NCI-H2227 (cell line): ENCODE data around the gene NOTUM.

ENCODE experiments used
- DNase-seq: peaks from one replicate; lab custom pipeline; 2025; ENCODE audit not compliant: unreplicated experiment; lab: John Stamatoyannopoulos, UW

The NOTUM gene

GRCh38 chr17:81978524-81979298, 17.7 kb upstream of the NOTUM start:
- DNase-seq = no peak

- peak; percentile 95 for DNase-seq
Observed at GRCh38 chr17:81977211-81977808, 16.3 kb upstream of the NOTUM start, which contains the start of gene ASPSCR1. ASPSCR1 (plus strand) TSS chr17:81977629; CDS start chr17:81977647, 18 bp downstream.

DNA sequence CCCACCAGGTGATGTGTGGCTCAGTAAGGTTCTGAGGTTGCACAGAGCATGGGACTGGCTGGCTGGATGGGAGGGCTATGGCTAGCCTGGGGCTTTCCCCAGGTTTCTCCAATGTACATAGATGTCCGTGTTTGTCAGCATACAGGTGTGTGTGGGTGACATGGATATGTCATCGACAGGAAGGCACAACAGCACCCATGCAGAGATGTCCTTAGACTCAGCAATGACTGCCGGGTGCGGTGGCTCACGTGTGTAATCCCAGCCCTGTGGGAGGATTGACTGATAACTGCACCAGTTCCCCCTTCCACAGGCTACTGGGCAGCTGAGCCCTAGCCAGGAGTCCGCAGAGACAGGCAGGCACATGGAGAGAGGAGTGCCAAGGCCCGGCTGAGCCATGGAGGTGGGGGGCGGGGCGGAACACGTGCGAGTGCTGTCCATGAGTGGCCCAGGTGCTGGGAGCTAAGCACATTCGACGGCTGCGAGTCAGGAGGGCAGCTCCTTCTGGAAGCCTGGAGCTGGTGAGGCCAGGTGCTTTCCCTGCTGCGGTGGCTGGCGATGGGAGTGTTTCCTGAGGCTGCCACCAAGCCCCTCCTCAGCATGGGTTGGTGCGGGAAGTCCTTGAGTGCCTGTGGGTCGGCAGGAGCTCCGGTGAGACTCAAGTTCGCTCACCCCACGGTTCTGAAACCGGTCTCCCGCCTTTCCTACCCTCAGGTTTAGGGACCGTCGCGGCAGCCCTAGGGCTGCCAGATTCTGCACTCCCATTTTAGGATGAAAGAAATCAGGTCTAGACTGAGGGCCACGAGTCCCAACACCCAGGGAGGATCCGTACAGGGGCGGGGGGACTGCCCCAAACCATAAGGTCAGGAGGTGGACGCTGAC, 15.6 kb upstream of the NOTUM start:
- DNase-seq = peak; percentile 55

DNA sequence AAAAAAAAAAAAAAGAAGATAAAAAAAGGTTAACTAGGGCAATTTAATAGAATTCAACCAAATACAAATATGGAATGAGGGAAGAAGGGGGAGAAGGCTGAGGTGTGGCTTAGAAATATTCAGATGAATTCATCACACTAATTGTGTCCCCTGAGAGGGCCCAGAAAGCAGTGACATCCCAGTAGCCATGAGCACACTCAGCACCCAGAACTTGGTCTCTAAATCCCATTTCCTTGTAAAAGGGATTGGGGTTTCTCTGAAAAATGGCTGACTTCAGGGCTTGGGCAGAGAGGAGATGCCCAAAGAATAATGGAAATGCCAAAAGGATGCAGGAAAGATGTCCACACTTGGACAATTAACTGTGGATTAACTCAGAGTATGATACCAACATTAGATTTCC, 12.4 kb upstream of the NOTUM start:
- no peak for DNase-seq

DNA sequence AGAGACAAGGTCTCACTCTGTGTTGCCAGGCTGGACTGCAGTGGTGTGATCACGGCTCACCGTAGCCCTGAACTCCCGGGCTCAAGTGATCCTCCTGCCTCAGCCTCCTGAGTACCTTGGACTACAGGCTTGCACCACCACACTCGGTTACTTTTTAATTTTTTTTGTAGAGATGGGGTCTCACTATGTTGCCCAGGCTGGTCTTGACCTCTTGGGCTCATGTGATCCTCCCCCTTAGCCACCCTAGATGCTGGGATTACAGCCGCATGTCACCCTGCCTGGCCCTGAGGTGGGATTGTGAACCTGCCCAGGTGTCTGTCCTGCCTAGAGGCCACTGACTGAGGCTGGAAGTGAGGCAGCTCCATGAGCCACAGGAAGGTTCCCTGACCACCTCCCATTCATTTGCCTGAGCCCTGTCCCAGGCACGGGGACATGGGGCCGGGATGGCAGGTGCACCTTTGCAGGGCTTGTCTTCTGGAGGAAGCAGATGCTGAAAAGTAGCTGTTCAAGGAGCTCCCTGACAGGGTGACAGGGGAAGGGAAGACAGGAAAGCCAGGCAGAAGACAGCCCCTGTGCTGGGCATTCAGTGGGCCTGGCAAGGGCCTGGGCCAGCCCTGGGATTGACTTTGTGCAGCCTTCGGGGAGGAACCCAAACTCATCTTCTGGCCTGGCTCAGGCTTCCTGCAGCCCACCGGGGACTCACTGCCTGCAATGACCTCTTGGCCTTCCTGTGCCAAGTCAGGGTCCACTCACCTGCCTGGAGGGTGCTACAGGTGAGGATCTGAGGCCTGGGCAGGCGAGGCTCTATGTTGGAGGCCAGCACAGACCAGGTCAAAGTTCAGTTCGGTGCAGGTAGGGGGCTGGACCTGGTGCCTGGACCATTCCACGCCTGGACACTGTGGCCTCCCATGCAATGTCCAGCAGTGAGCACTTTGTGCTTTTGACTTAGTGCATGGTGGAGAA, 8.1 kb upstream of the NOTUM start:
- no peak for DNase-seq

- no peak for DNase-seq
Observed at GRCh38 chr17:81968396-81968745, 7.4 kb upstream of the NOTUM start.

DNA sequence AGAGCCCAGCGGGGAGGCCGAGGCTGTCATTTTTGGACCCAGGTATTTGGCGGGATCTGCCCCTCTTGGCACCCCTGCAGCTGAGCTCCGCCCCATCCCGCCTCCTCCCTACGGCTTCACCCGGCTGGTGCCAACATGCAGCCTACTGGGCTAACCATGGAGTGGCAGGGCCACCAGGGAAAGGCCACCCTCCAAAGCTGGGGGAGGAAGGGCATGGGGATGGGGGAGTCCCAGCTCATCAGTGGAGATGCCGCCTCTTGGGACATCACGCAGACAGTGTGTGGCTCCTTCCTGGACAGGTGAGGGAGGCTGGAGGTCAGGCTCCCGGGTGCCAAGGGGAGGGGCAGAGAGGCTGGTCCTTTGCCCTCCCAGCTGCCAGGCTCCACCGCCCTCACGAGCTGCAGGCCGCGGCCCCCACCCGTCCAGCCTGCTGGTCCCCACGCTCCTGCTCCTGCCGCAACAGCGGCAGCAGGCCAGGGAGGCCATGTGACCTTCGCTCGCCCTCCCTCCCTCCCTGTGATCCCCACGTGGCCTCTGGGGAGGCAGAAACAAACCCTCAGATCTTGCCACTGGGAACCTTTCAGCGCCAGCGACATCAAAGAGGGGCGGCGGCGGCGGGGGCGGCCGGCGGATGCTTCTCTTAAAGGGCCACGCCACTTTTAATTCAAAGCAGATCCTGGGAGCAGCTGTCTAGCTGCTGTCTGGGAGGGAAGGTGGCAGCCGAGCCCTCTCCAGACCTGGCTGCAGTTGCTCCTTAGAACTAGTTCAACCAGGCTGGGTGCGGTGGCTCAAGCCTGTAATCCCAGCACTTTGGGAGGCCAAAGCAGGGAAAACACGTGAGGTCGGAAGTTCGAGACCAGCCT, 6.8 kb upstream of the NOTUM start:
- peak; percentile 62 for DNase-seq

DNA sequence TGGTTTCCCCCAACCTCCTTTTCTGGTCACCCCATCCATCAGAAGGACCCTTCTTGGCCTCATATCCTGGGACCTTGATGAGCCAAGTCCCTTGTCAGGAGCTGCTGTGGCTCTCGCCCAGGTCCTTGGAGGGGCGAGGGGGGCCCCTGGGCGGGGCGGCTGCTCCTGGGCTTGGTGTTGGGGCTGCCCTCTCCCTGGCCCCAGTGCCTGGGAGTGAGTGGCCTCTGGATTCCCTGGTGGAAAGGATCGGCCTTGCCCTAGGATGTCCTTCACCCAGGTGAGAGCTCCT, 6.2 kb upstream of the NOTUM start:
- DNase-seq = no peak

DNA sequence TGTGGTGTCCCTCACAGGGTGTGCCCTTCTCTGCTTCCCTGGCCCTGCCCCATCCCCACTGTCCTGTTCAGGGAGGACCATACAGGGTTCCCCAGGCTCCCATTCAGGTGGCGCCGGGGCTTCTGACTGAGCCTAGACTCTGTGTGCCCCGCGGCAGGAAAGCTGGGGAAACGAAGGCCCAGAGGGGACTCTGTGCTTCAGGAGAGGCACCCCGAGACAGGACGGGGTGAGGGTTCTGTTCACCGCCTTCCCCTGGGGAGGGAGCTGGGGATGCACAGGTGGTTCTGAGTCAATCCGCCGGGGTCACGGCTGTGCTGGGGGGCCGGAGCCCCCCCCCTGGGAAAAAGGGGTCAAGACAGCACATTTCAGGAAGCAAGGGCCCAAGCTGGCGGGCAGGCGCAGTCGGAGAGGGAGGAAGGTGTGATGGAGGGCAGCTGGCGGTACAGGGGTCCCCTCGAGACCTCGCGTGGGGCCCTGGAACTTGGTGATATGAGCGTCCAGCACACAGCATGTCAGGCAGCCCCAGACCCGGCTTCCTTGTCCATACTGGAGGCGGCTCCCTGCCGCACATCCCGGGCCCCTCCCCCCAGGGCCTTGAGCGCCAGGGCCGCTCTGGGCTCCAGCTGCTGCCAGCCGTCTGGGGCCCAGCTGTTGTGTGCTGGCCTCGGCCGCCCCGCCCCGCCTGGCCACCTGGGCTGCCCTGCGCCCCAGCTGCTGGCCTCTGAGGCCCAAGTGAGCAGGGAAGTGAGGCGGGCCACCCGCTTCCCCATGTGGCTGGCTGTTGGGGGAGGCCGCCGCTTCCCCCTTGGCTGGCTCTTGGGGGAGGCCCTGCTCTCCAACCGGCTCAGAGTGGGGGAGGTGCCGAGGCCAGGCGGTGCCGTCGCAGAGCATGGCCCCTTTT, 5.6 kb upstream of the NOTUM start:
- peak; percentile 84 for DNase-seq

DNA sequence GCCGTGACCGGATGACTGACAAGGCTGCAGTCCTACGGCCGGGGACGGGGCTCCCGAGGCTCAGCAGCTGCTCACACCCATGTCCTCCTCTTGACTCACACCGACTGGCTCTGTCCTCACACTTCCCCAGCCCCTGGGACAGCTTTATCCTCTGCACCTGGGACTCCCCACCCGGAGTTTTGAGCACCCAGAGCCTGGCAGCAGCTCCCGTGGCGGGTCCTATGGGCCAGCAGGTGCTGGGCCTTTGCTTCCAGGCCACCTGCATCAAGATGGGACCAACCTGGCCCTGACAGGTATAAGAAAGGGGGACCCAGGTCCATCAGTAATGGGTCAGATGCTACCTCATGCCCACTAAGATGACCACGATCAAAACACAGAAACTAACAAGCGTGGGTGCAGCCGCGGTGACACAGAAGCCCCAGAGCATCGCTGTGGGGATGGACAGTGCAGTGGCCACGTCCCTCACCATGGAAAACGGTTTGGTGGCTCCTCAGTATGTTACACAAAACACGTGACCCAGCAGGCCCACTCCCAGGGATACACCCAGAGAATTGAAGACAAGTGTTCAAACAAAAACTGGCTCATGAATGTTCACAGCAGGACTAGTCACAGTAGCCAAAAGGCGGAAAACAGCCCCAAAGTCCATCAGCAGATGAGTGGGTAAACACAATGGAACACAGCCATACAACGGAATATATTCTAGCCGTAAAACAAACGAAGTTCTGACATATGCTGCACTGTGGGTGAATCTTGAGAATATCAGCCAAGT, 3.3 kb upstream of the NOTUM start:
- DNase-seq = no peak

GRCh38 chr17:81962499-81963441, 1.8 kb upstream of the NOTUM start:
- DNase-seq = no peak

GRCh38 chr17:81961521-81962498, 823 bp upstream of the NOTUM start:
- no peak for DNase-seq

DNA sequence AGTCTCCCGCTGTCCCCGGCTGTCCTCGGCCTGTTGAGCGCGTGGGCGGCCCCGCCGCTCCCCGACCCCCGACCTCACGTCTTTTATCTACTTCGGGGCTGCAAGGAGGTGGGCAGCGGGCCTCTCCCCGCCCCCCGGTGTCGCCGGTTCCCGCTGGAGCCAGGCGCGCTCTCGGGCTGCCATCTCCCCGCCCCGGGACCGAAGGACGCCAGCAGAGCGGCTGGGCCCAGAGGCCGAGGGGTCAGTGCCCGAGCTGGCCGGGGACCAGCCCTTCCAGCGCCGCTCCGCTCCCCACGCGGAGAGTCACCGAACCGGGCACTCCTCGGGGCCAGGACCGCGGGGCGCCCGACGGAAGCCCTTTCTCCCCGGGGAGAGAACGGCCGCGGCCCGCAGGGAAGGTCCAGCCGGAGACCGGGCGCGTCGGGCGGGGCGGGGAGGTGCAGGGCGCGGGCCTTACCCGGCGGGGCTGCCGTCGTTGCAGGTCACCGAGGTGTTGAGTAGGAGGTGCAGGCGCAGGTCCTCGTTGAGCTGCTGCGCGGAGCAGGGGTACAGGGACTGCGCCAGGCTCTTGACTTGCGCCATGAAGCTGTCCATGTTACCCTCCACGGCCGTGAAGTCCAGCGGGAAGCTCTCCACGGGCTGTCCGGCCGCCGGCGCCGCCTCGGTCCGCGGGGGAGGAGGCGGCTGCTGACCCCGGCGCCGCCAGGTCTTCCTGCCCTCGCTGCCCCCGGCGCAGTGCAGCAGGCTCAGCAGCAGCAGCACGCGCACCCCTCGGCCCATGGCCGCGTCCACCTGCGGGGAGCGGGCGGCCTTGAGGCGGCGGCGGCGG, 643 bp downstream of the NOTUM start:
- no peak for DNase-seq

DNA sequence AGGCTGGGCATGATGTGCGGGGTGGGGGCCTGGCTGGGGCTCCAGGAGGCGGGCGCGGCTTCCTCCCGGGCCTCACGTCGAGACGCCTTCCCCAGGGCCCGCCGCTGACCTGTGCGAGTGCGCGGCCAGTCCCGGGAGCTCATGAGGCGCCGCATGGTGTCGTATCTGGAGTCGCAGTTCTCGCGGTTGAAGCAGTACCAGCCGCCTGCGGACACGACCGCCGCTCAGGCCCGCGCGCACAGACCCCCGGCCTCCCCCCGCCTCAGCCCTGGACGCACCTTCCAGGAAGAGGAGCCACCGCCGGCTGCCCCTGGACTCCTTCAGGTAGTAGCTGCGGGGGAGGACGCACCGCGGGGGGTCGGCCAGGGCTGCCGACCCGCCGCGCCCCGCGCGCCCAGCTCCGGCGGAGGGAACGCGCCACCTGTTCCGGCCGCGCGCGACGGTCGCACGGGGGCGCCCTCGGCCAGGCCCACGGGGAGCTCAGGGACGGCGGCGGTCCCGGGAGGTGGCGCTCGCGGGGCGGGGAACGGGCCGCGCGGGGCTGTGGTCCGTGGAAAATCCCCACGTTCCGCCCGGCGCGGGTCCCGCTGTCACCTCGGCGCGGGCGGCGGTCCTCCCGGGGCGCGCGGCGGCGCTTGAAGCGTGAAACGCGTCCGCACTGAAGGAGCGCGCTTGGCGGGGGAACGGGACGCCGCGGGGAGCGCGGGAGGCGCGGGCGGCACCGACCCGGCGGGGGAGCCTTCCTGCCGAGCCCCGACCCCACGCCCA, 1.4 kb downstream of the NOTUM start:
- peak; percentile 70 for DNase-seq
